PC-9 (cell line): ENCODE results near the gene INO80C.

Source experiments
- EZH2 ChIP-seq: fragments of 200-600 bp; sonication (generic); IDR thresholded peaks from 2 replicates; pipeline ENCODE4 v1.8.0; 2017; ENCODE audit warnings: antibody characterized with exemption, low read depth
- TF ChIP-seq, protein P1 (sequence below): fragments of 200-600 bp; sonication (generic); conservative IDR thresholded peaks from 2 replicates; pipeline ENCODE4 v1.6.1; 2017; ENCODE audit warnings: mixed run types, antibody characterized with exemption, mild to moderate bottlenecking, moderate library complexity

DNA sequence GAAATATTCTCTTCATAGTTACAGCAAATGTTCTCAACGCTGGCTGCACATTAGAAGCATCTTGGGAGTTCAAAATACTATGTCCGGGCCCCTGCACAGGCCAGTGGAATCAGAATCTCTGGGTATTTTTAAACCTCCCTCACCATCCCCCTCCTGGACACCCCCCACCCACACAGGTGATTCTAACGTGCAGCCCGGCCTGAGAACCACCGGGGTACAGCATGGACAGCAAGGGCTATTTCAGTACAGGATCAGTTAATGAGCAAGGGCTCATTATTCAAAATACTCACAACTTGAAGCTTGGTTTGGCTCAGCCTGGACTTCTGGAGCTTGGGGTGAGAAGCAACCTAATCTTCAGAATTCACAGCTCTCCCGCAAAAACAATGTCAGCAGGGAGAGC lies 31.4 kb downstream of the INO80C start:
- TF ChIP-seq, protein P1, sequence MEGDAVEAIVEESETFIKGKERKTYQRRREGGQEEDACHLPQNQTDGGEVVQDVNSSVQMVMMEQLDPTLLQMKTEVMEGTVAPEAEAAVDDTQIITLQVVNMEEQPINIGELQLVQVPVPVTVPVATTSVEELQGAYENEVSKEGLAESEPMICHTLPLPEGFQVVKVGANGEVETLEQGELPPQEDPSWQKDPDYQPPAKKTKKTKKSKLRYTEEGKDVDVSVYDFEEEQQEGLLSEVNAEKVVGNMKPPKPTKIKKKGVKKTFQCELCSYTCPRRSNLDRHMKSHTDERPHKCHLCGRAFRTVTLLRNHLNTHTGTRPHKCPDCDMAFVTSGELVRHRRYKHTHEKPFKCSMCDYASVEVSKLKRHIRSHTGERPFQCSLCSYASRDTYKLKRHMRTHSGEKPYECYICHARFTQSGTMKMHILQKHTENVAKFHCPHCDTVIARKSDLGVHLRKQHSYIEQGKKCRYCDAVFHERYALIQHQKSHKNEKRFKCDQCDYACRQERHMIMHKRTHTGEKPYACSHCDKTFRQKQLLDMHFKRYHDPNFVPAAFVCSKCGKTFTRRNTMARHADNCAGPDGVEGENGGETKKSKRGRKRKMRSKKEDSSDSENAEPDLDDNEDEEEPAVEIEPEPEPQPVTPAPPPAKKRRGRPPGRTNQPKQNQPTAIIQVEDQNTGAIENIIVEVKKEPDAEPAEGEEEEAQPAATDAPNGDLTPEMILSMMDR, result no peak
- TF ChIP-seq EZH2, result no peak
